SK-N-SH (cell line): ENCODE results near the gene PTRH2. TPM values are rescaled to one million over a fixed set of nuclear protein-coding genes. Genes with fewer than 3 reads are reported as not detected.

Source experiments
- CTCF ChIA-PET: fragments of 300-600, 350-600 bp; formaldehyde crosslinking; extraction: SDS; loops from one replicate; lab custom pipeline; 2021; lab: Yijun Ruan, JAX
- POLR2A ChIA-PET: fragments of 350-600 bp; sonication (Branson Sonifier 250); formaldehyde crosslinking; extraction: SDS; loops from one replicate; lab custom pipeline; 2020; ENCODE audit warnings: antibody characterized with exemption, inconsistent platforms; lab: Yijun Ruan, JAX
- DNase-seq: peaks from one replicate; pipeline ENCODE4 v3.0.0; 2012
- H2AFZ ChIP-seq: fragments of 200-600 bp; sonication (generic); 2 replicates; pipeline ENCODE4 v1.8.1; 2016; ENCODE audit warnings: antibody characterized with exemption, mild to moderate bottlenecking, low read depth
- H3F3A ChIP-seq: fragments of 200-600 bp; sonication (generic); replicated peaks from 2 replicates; pipeline ENCODE3; 2016; ENCODE audit warnings: antibody characterized with exemption, mild to moderate bottlenecking; ENCODE audit not compliant: insufficient read depth
- H3K27ac ChIP-seq, 2 experiments: fragments of 200-500 bp in 1 of 2; fragments of 200-600 bp in 1 of 2; sonication (Bioruptor generic) in 1 of 2; sonication (generic), shearing (Covaris generic) in 1 of 2; 2 replicates each; pipeline versions ENCODE4 v1.5.1 to v1.6.1; 2014 to 2016; ENCODE audit warnings: low read depth in 2 of 2, inconsistent platforms in 1 of 2, low read length in 1 of 2, mild to moderate bottlenecking in 1 of 2, mixed read lengths in 1 of 2
- H3K27me3 ChIP-seq: fragments of 200-600 bp; sonication (generic), shearing (Covaris generic); 2 replicates; pipeline ENCODE4 v1.6.1; 2016; ENCODE audit warnings: mixed run types; ENCODE audit not compliant: insufficient read depth
- H3K36me3 ChIP-seq, 2 experiments: fragments of 200-500 bp in 1 of 2; fragments of 200-600 bp in 1 of 2; sonication (Bioruptor generic) in 1 of 2; sonication (generic) in 1 of 2; replicated peaks in 1 of 2; 2 replicates each; pipeline versions ENCODE3 to v1.5.1; 2014 to 2016; ENCODE audit warnings: low read length in 1 of 2, mild to moderate bottlenecking in 1 of 2; ENCODE audit not compliant: insufficient read depth in 2 of 2, control insufficient read depth in 1 of 2
- H3K4me1 ChIP-seq, 2 experiments: fragments of 200-500 bp in 1 of 2; fragments of 200-600 bp in 1 of 2; sonication (Bioruptor generic) in 1 of 2; sonication (generic), shearing (Covaris generic) in 1 of 2; 2 replicates each; pipeline versions ENCODE4 v1.5.1 to v1.6.1; 2014 to 2016; ENCODE audit warnings: low read depth in 1 of 2, low read length in 1 of 2, mixed run types in 1 of 2; ENCODE audit not compliant: insufficient read depth in 2 of 2, control insufficient read depth in 1 of 2
- H3K4me2 ChIP-seq: fragments of 200-600 bp; sonication (generic), shearing (Covaris generic); 2 replicates; pipeline ENCODE4 v1.6.1; 2017; ENCODE audit warnings: mixed run types
- H3K4me3 ChIP-seq, 2 experiments: fragments of 200-500 bp in 1 of 2; fragments of 200-600 bp in 1 of 2; sonication (Bioruptor generic) in 1 of 2; sonication (generic), shearing (Covaris generic) in 1 of 2; 2 replicates each; pipeline versions ENCODE4 v1.5.1 to v1.8.1; 2014 to 2016; ENCODE audit warnings: low read depth in 2 of 2, inconsistent platforms in 1 of 2, low read length in 1 of 2, mild to moderate bottlenecking in 1 of 2, mixed read lengths in 1 of 2, moderate library complexity in 1 of 2
- H3K79me2 ChIP-seq: fragments of 200-600 bp; sonication (generic); 2 replicates; pipeline ENCODE4 v1.8.1; 2017; ENCODE audit warnings: mild to moderate bottlenecking; ENCODE audit not compliant: insufficient read depth
- H3K9ac ChIP-seq: fragments of 200-600 bp; sonication (generic); 2 replicates; pipeline ENCODE4 v1.6.1; 2017; ENCODE audit warnings: mixed run types
- H3K9me2 ChIP-seq: fragments of 200-600 bp; sonication (generic); 2 replicates; pipeline ENCODE4 v1.6.1; 2017; ENCODE audit warnings: mixed run types
- H3K9me3 ChIP-seq: fragments of 200-600 bp; sonication (generic); 2 replicates; pipeline ENCODE4 v1.6.1; 2017; ENCODE audit warnings: mixed run types, mild to moderate bottlenecking, moderate library complexity
- H4K20me1 ChIP-seq: fragments of 200-600 bp; sonication (generic); 2 replicates; pipeline ENCODE4 v1.6.1; 2017; ENCODE audit warnings: mild to moderate bottlenecking, mixed run types; ENCODE audit not compliant: insufficient read depth
- CTCF ChIP-seq: fragments of 200-600 bp; sonication (generic); IDR thresholded peaks from 2 replicates; pipeline ENCODE4 v1.6.1; 2017; ENCODE audit warnings: antibody characterized with exemption, mild to moderate bottlenecking, moderate library complexity
- EP300 ChIP-seq, 2 experiments: IDR thresholded peaks; 2 replicates each; pipeline versions ENCODE4 v1.4.0 to v1.6.1; 2012; ENCODE audit warnings: borderline replicate concordance in 1 of 2, low read depth in 1 of 2, low read length in 1 of 2
- EZH2phosphoT487 ChIP-seq: fragments of 200-600 bp; sonication (generic); IDR thresholded peaks from 2 replicates; pipeline ENCODE4 v1.6.1; 2017; ENCODE audit warnings: low read depth, mixed run types, mild to moderate bottlenecking, antibody characterized with exemption, moderate library complexity, borderline replicate concordance
- FOXJ3 ChIP-seq: sonication (generic); formaldehyde crosslinking; IDR thresholded peaks from 2 replicates; pipeline ENCODE4 v1.5.1; 2020; ENCODE audit warnings: mild to moderate bottlenecking, missing genetic modification reagents
- IRF3 ChIP-seq: fragments of 150-350 bp; IDR thresholded peaks from 2 replicates; pipeline ENCODE4 v1.6.1; 2016; ENCODE audit warnings: mild to moderate bottlenecking, low read depth, low read length
- MAX ChIP-seq: IDR thresholded peaks from 2 replicates; pipeline ENCODE4 v1.4.0; 2012; ENCODE audit warnings: low read depth
- MXI1 ChIP-seq: IDR thresholded peaks from 2 replicates; pipeline ENCODE4 v1.6.1; 2012; ENCODE audit warnings: mild to moderate bottlenecking, low read depth, low read length, improper control_type of control experiment
- NRF1 ChIP-seq: IDR thresholded peaks from 2 replicates; pipeline ENCODE4 v1.6.1; 2012; ENCODE audit warnings: low read depth, mild to moderate bottlenecking, low read length
- PBX3 ChIP-seq: IDR thresholded peaks from 2 replicates; pipeline ENCODE4; 2012
- POLR2AphosphoS5 ChIP-seq: IDR thresholded peaks from 2 replicates; pipeline ENCODE4 v1.6.1; 2012; ENCODE audit warnings: low read depth, low read length
- RFX5 ChIP-seq: IDR thresholded peaks from 2 replicates; pipeline ENCODE4 v1.6.1; 2012; ENCODE audit warnings: mild to moderate bottlenecking, improper control_type of control experiment, low read length
- SIN3A ChIP-seq: IDR thresholded peaks from 2 replicates; pipeline ENCODE4 v1.6.1; 2012; ENCODE audit warnings: low read depth, mild to moderate bottlenecking, low read length, moderate library complexity, borderline replicate concordance
- SMC3 ChIP-seq: IDR thresholded peaks from 2 replicates; pipeline ENCODE4 v1.6.1; 2012; ENCODE audit warnings: low read depth, low read length, improper control_type of control experiment
- TEAD4 ChIP-seq: IDR thresholded peaks from 2 replicates; pipeline ENCODE4 v1.4.0; 2012; ENCODE audit warnings: mild to moderate bottlenecking, borderline replicate concordance; ENCODE audit not compliant: insufficient read depth
- YY1 ChIP-seq: IDR thresholded peaks from 2 replicates; pipeline ENCODE4 v1.4.0; 2012; ENCODE audit warnings: low read depth, mild to moderate bottlenecking
- WGBS: methylation state at CpG from one replicate; pipeline ENCODE4 v1.1.6; 2017; ENCODE audit warnings: low lambda C conversion rate; 5-methylcytosine and 5-hydroxymethylcytosine counted together
- polyA plus RNA-seq, 3 experiments: library from polyadenylated mRNA; depleted of rRNA; stranded (reverse); fragments of >200 nt; gene quantifications; 2 replicates each; pipeline ENCODE4 v1.2.3, GENCODE V29; 2012
- TF ChIP-seq, protein P1 (sequence below): IDR thresholded peaks from 2 replicates; pipeline ENCODE4 v1.6.1; 2012; ENCODE audit warnings: mild to moderate bottlenecking, low read depth, low read length, moderate library complexity
- TF ChIP-seq, protein P2 (sequence below): fragments of 150-350 bp; IDR thresholded peaks from 2 replicates; pipeline ENCODE4 v1.6.1; 2017; ENCODE audit warnings: antibody characterized with exemption, low read length, low read depth, borderline replicate concordance
- TF ChIP-seq, protein P3 (sequence below): IDR thresholded peaks from 2 replicates; pipeline ENCODE4 v1.4.0; 2012; ENCODE audit warnings: low read depth, borderline replicate concordance

The PTRH2 gene
- 101 and 140 TPM in 2 replicates for polyA plus RNA-seq (2012; rRNA removed)
- polyA plus RNA-seq (2012; cell fraction: cytosol; rRNA removed): 135 and 161 TPM in 2 replicates
- polyA plus RNA-seq (2012; cell fraction: nucleus; rRNA removed): 53.0 and 94.5 TPM in 2 replicates

GRCh38 chr17:59707149-59707970 lies at the start of gene PTRH2, which contains the start of gene VMP1:
PTRH2 (minus strand) TSS chr17:59707430; CDS start chr17:59697978, 9,452 bp downstream.
VMP1 (plus strand) TSS chr17:59707654; CDS start chr17:59731447, 23,793 bp downstream.
- H3K36me3 ChIP-seq: peaks cover 12 to 24% of the 10 kb centered on the region in 2 experiments
- peaks cover 97% of the 10 kb centered on the region for H3K79me2 ChIP-seq
- ChIA-PET POLR2A (interaction anchor here (0.7 to 1.2 kb wide), 4 partner anchors 19 to 142 kb away, joined by 3 to 13 read pairs (median 4); partner anchors contain the start of genes CLTC and DHX40), CTCF (interaction anchor here (0.7 to 1.9 kb wide), 6 partner anchors 22 to 330 kb away, joined by 3 to 6 read pairs (median 4); no protein-coding TSS in a partner anchor)
- H3F3A ChIP-seq: peaks cover 26% of the 10 kb centered on the region
- H3K4me2 ChIP-seq: peak within 1 kb of the TSS; percentile 93
- H3K4me3 ChIP-seq: peak within 1 kb of the TSS; percentile 88 to 90
- H3K9me2 ChIP-seq: no peaks in the 10 kb centered on the region
- peaks cover 38% of the 10 kb centered on the region for H4K20me1 ChIP-seq
- peaks cover 9 to 17% of the 10 kb centered on the region in 2 experiments; a peak in 3 of 4 replicates for H3K4me1 ChIP-seq
- no peaks in the 10 kb centered on the region for H3K27me3 ChIP-seq
- peak within 1 kb of the TSS; percentile 88 for H2AFZ ChIP-seq
- peak; percentile 96 for DNase-seq
- WGBS: under 1% methylated on average over 45 of the region's 45 CpGs
- peak within 1 kb of the TSS; percentile 94 for H3K9ac ChIP-seq
- no peaks in the 10 kb centered on the region for H3K9me3 ChIP-seq
- H3K27ac ChIP-seq: peak within 1 kb of the TSS; percentile 92 to 96
- peak in 1 of 2 experiments; percentile 25; a peak in 1 of 4 replicates for TF ChIP-seq EP300 (IDR thresholded peaks at IDR 0.05; ENCODE audit: borderline replicate concordance in 1 of 2, low read depth in 1 of 2, low read length in 1 of 2)
- no peak for TF ChIP-seq NRF1
- no peak for TF ChIP-seq EZH2phosphoT487
- no peak for TF ChIP-seq CTCF
- TF ChIP-seq MAX: peak; percentile 100
- peak; percentile 98 for TF ChIP-seq SIN3A
- TF ChIP-seq POLR2AphosphoS5: peak; percentile 95
- TF ChIP-seq FOXJ3: peak; percentile 41; the same call in 1 of the 2 replicates
- TF ChIP-seq YY1: 0 out of 2 replicates have a peak, but pooled peaks have one; percentile 2
- TF ChIP-seq, protein P1, sequence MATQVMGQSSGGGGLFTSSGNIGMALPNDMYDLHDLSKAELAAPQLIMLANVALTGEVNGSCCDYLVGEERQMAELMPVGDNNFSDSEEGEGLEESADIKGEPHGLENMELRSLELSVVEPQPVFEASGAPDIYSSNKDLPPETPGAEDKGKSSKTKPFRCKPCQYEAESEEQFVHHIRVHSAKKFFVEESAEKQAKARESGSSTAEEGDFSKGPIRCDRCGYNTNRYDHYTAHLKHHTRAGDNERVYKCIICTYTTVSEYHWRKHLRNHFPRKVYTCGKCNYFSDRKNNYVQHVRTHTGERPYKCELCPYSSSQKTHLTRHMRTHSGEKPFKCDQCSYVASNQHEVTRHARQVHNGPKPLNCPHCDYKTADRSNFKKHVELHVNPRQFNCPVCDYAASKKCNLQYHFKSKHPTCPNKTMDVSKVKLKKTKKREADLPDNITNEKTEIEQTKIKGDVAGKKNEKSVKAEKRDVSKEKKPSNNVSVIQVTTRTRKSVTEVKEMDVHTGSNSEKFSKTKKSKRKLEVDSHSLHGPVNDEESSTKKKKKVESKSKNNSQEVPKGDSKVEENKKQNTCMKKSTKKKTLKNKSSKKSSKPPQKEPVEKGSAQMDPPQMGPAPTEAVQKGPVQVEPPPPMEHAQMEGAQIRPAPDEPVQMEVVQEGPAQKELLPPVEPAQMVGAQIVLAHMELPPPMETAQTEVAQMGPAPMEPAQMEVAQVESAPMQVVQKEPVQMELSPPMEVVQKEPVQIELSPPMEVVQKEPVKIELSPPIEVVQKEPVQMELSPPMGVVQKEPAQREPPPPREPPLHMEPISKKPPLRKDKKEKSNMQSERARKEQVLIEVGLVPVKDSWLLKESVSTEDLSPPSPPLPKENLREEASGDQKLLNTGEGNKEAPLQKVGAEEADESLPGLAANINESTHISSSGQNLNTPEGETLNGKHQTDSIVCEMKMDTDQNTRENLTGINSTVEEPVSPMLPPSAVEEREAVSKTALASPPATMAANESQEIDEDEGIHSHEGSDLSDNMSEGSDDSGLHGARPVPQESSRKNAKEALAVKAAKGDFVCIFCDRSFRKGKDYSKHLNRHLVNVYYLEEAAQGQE: peak; percentile 74; the same call in 1 of the 2 replicates
- TF ChIP-seq IRF3: no peak
- no peak for TF ChIP-seq SMC3
- TF ChIP-seq PBX3: peak; percentile 76
- TF ChIP-seq RFX5: peak; percentile 37; the same call in 1 of the 2 replicates
- TF ChIP-seq, protein P2, sequence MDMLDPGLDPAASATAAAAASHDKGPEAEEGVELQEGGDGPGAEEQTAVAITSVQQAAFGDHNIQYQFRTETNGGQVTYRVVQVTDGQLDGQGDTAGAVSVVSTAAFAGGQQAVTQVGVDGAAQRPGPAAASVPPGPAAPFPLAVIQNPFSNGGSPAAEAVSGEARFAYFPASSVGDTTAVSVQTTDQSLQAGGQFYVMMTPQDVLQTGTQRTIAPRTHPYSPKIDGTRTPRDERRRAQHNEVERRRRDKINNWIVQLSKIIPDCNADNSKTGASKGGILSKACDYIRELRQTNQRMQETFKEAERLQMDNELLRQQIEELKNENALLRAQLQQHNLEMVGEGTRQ: no peak
- TF ChIP-seq, protein P3, sequence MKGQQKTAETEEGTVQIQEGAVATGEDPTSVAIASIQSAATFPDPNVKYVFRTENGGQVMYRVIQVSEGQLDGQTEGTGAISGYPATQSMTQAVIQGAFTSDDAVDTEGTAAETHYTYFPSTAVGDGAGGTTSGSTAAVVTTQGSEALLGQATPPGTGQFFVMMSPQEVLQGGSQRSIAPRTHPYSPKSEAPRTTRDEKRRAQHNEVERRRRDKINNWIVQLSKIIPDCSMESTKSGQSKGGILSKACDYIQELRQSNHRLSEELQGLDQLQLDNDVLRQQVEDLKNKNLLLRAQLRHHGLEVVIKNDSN: peak; percentile 51; the same call in 1 of the 2 replicates
- TF ChIP-seq TEAD4: no peak
- TF ChIP-seq MXI1: peak; percentile 100
